ENCODE results near the gene ZNF688. TPM values are rescaled to one million over a fixed set of nuclear protein-coding genes. Genes with fewer than 3 reads are reported as not detected.

The ZNF688 gene
- total and polyA plus RNA-seq, 9 of the 15 experiments (the other 6 are each of a cell fraction or from before 2014, with no cell fraction given) = 0.48 to 12.9 (median 4.5) TPM

DNA sequence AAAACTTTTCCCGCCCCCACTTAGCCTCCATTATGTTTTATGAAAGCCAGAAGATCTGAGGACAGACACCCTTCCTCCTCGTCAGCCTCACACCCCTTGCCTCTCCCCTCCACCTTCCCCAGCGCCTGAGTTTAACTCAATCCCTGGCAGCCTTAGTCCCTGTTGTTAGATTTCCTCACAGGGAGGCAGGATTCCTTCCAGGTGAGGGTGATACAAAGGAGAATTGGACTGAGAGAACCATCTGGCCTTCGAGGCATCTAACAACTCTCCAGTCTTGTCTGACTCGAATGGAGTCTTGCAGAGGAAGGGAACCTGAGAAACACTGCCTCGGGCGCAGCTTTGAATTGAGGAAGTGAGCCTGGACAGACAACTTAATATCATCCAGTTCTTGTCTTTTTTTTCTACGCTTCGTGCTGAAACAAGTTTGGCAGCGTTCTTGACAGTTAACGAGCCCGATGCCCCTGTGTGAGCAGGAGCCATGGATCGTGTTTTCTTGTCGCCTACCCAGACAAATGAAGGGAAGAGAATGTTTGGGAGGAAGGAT is 43.8 kb downstream of the ZNF688 start (continued):
- TF ChIP-seq, protein P1, sequence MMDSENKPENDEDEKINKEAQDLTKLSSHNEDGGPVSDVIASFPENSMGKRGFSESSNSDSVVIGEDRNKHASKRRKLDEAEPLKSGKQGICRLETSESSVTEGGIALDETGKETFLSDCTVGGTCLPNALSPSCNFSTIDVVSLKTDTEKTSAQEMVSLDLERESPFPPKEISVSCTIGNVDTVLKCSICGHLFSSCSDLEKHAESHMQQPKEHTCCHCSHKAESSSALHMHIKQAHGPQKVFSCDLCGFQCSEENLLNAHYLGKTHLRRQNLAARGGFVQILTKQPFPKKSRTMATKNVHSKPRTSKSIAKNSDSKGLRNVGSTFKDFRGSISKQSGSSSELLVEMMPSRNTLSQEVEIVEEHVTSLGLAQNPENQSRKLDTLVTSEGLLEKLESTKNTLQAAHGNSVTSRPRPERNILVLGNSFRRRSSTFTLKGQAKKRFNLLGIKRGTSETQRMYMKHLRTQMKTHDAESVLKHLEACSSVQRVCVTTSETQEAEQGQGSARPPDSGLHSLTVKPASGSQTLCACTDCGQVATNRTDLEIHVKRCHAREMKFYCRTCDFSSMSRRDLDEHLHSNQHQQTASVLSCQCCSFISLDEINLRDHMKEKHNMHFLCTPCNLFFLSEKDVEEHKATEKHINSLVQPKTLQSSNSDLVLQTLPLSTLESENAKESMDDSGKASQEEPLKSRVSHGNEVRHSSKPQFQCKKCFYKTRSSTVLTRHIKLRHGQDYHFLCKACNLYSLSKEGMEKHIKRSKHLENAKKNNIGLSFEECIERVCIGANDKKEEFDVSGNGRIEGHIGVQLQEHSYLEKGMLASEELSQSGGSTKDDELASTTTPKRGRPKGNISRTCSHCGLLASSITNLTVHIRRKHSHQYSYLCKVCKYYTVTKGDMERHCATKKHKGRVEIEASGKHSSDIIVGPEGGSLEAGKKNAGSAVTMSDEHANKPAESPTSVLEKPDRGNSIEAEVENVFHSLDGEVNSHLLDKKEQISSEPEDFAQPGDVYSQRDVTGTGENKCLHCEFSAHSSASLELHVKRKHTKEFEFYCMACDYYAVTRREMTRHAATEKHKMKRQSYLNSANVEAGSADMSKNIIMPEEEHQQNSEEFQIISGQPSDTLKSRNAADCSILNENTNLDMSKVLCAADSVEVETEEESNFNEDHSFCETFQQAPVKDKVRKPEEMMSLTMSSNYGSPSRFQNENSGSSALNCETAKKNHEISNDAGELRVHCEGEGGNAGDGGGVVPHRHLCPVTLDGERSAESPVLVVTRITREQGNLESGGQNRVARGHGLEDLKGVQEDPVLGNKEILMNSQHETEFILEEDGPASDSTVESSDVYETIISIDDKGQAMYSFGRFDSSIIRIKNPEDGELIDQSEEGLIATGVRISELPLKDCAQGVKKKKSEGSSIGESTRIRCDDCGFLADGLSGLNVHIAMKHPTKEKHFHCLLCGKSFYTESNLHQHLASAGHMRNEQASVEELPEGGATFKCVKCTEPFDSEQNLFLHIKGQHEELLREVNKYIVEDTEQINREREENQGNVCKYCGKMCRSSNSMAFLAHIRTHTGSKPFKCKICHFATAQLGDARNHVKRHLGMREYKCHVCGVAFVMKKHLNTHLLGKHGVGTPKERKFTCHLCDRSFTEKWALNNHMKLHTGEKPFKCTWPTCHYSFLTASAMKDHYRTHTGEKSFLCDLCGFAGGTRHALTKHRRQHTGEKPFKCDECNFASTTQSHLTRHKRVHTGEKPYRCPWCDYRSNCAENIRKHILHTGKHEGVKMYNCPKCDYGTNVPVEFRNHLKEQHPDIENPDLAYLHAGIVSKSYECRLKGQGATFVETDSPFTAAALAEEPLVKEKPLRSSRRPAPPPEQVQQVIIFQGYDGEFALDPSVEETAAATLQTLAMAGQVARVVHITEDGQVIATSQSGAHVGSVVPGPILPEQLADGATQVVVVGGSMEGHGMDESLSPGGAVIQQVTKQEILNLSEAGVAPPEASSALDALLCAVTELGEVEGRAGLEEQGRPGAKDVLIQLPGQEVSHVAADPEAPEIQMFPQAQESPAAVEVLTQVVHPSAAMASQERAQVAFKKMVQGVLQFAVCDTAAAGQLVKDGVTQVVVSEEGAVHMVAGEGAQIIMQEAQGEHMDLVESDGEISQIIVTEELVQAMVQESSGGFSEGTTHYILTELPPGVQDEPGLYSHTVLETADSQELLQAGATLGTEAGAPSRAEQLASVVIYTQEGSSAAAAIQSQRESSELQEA (IDR thresholded peaks at IDR 0.05; ENCODE audit: low read depth) = no peak
- TF ChIP-seq ZSCAN32 (CRISPR knock-in tag; IDR thresholded peaks at IDR 0.05) = 0 out of 2 replicates have a peak, but pooled peaks have one; percentile 58
- TF ChIP-seq FOXJ3 (CRISPR knock-in tag; IDR thresholded peaks at IDR 0.05) = no peak
- TF ChIP-seq EWSR1 (IDR thresholded peaks at IDR 0.05; ENCODE audit: borderline replicate concordance, low read depth, partially characterized antibody) = no peak
- 0 out of 2 replicates have a peak, but pooled peaks have one; percentile 30 for TF ChIP-seq E2F3 (CRISPR knock-in tag; IDR thresholded peaks at IDR 0.05)
- TF ChIP-seq, protein P2, sequence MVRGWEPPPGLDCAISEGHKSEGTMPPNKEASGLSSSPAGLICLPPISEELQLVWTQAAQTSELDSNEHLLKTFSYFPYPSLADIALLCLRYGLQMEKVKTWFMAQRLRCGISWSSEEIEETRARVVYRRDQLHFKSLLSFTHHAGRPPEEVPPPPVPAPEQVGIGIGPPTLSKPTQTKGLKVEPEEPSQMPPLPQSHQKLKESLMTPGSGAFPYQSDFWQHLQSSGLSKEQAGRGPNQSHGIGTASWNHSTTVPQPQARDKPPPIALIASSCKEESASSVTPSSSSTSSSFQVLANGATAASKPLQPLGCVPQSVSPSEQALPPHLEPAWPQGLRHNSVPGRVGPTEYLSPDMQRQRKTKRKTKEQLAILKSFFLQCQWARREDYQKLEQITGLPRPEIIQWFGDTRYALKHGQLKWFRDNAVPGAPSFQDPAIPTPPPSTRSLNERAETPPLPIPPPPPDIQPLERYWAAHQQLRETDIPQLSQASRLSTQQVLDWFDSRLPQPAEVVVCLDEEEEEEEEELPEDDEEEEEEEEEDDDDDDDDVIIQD (CRISPR knock-in tag; IDR thresholded peaks at IDR 0.05) = 0 out of 2 replicates have a peak, but pooled peaks have one; percentile 46
- TF ChIP-seq, protein P3, sequence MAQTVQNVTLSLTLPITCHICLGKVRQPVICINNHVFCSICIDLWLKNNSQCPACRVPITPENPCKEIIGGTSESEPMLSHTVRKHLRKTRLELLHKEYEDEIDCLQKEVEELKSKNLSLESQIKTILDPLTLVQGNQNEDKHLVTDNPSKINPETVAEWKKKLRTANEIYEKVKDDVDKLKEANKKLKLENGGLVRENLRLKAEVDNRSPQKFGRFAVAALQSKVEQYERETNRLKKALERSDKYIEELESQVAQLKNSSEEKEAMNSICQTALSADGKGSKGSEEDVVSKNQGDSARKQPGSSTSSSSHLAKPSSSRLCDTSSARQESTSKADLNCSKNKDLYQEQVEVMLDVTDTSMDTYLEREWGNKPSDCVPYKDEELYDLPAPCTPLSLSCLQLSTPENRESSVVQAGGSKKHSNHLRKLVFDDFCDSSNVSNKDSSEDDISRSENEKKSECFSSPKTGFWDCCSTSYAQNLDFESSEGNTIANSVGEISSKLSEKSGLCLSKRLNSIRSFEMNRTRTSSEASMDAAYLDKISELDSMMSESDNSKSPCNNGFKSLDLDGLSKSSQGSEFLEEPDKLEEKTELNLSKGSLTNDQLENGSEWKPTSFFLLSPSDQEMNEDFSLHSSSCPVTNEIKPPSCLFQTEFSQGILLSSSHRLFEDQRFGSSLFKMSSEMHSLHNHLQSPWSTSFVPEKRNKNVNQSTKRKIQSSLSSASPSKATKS (CRISPR knock-in tag; IDR thresholded peaks at IDR 0.05) = no peak
- peak; percentile 59; the same call in 1 of the 2 replicates for TF ChIP-seq ZNF41 (CRISPR knock-in tag; conservative IDR thresholded peaks at IDR 0.05)
- TF ChIP-seq XRCC4 (IDR thresholded peaks at IDR 0.05; ENCODE audit: extremely low read depth, insufficient read depth, insufficient read length) = no peak
- TF ChIP-seq CBX2 (IDR thresholded peaks at IDR 0.05; ENCODE audit: insufficient read depth, low read length, poor library complexity, severe bottlenecking) = no peak
- TF ChIP-seq, protein P4, sequence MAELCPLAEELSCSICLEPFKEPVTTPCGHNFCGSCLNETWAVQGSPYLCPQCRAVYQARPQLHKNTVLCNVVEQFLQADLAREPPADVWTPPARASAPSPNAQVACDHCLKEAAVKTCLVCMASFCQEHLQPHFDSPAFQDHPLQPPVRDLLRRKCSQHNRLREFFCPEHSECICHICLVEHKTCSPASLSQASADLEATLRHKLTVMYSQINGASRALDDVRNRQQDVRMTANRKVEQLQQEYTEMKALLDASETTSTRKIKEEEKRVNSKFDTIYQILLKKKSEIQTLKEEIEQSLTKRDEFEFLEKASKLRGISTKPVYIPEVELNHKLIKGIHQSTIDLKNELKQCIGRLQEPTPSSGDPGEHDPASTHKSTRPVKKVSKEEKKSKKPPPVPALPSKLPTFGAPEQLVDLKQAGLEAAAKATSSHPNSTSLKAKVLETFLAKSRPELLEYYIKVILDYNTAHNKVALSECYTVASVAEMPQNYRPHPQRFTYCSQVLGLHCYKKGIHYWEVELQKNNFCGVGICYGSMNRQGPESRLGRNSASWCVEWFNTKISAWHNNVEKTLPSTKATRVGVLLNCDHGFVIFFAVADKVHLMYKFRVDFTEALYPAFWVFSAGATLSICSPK (IDR thresholded peaks at IDR 0.05; ENCODE audit: borderline replicate concordance) = no peak
- TF ChIP-seq, protein P5, sequence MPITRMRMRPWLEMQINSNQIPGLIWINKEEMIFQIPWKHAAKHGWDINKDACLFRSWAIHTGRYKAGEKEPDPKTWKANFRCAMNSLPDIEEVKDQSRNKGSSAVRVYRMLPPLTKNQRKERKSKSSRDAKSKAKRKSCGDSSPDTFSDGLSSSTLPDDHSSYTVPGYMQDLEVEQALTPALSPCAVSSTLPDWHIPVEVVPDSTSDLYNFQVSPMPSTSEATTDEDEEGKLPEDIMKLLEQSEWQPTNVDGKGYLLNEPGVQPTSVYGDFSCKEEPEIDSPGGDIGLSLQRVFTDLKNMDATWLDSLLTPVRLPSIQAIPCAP (CRISPR knock-in tag; IDR thresholded peaks at IDR 0.05; ENCODE audit: borderline replicate concordance) = no peak
